ENCODE measurements around the gene SFMBT1. TPM values are rescaled to one million over a fixed set of nuclear protein-coding genes. Genes with fewer than 3 reads are reported as not detected.
A peak's percentile ranks its signal among the peaks of the same experiment; 100 is the strongest.

SFMBT1 gene
- total and polyA plus RNA-seq, 9 of the 15 experiments (the other 6 are each of a cell fraction or from before 2014, with no cell fraction given): 0.76 to 6.6 (median 3.6) TPM

GRCh38 chr3:52912885-52913731, 132.8 kb downstream of the SFMBT1 start (continued):
- TF ChIP-seq TEAD4 (IDR thresholded peaks at IDR 0.05; ENCODE audit: low read length) (peak; percentile 97), TEAD4 (CRISPR knock-in tag; IDR thresholded peaks at IDR 0.05; ENCODE audit: borderline replicate concordance) (no peak), ZNF79 (CRISPR knock-in tag; IDR thresholded peaks at IDR 0.05; ENCODE audit: low read depth) (no peak), CBX8 (IDR thresholded peaks at IDR 0.05; ENCODE audit: borderline replicate concordance, extremely low read depth, low read depth, low read length, poor library complexity, severe bottlenecking) (no peak), ZNF274 (IDR thresholded peaks at IDR 0.05; ENCODE audit: borderline replicate concordance, low read depth, low read length) (no peak), MTA2 (IDR thresholded peaks at IDR 0.05; ENCODE audit: low read depth) (peak; percentile 90), SMARCE1 (IDR thresholded peaks at IDR 0.05) (peak; percentile 88), ZBTB33 (CRISPR knock-in tag; IDR thresholded peaks at IDR 0.05) (no peak), RBM17 (IDR thresholded peaks at IDR 0.05; ENCODE audit: borderline replicate concordance, low read depth, low read length) (no peak), L3MBTL2 (IDR thresholded peaks at IDR 0.05) (no peak), CGGBP1 (CRISPR knock-in tag; IDR thresholded peaks at IDR 0.05) (no peak), MIER1 (IDR thresholded peaks at IDR 0.05; ENCODE audit: low read depth) (no peak), PHB2 (IDR thresholded peaks at IDR 0.05; ENCODE audit: low read depth) (peak; percentile 79)

Measured in K562 (cell line).